WTC11 (cell line): ENCODE measurements around the gene SIT1.
A peak's percentile ranks its signal among the peaks of the same experiment; 100 is the strongest.

Experiments
- CTCF ChIP-seq: fragments of 200-600 bp; IDR thresholded peaks from 2 replicates; pipeline ENCODE4 v1.8.0; 2022; ENCODE audit warnings: antibody characterized with exemption
- TF ChIP-seq, protein P1 (sequence below): sonication (generic); formaldehyde crosslinking; IDR thresholded peaks from 2 replicates; pipeline ENCODE4 v1.8.0; 2022; ENCODE audit warnings: mild to moderate bottlenecking, missing genetic modification reagents

GRCh38 chr9:35675732-35676392 is 25.1 kb upstream of the SIT1 start:
- TF ChIP-seq CTCF, result no peak
- TF ChIP-seq, protein P1, sequence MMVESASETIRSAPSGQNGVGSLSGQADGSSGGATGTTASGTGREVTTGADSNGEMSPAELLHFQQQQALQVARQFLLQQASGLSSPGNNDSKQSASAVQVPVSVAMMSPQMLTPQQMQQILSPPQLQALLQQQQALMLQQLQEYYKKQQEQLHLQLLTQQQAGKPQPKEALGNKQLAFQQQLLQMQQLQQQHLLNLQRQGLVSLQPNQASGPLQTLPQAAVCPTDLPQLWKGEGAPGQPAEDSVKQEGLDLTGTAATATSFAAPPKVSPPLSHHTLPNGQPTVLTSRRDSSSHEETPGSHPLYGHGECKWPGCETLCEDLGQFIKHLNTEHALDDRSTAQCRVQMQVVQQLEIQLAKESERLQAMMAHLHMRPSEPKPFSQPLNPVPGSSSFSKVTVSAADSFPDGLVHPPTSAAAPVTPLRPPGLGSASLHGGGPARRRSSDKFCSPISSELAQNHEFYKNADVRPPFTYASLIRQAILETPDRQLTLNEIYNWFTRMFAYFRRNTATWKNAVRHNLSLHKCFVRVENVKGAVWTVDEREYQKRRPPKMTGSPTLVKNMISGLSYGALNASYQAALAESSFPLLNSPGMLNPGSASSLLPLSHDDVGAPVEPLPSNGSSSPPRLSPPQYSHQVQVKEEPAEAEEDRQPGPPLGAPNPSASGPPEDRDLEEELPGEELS (CRISPR knock-in tag), result peak; percentile 59; the same call in 1 of the 2 replicates
